ENCODE data around the gene GULP1.
"Not testable (repeated sequence)": the region's sequence is repeated elsewhere in the genome, so short reads cannot be mapped to it uniquely, and the experiment has no call there.

GULP1 gene

DNA sequence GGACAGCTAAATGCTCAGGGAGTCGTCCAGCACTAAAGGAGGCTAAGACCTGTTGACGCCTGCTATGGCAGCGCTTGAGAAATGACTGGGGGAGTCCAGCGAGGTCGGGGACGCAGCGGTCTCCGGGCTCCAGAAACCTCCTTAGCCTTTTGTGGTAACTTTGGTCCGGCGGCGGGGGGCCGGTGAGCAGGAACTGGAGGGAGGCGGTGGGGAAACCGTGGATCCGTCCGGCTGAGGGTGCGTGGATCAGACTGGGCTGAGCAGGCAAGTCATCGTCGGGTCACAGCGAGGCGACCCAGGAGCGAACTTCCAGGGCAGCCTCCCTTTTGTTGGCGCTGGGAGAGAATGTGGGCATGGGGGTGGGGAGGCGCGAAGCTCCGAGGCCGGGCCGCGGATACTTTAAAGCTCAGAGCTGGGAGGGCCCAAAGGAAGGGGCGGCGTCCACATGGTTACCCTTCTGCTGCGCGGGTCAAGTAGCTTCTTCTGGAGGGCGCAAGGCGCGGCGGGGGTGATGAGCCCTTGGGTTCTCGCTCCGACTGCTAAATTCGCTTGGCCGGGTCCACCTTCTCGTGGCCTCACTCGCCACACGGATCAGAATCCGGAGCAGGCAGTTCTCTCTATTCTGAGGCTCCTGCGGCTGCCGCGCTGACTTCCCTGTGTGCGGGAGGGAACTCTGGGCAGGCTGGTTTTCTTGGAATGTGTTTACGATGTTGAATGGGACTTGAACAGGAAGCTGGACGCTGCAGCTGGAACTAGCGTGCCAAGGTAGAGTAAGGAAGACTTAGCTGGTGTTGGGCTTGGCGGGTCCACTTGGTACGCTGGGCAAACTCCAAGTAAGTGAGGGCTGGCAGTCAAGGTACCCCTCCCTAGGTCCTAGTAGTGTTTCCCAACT lies 920 bp downstream of the GULP1 start:
- peak; percentile 78 for DNase-seq (ENCODE audit: low spot score)

DNA sequence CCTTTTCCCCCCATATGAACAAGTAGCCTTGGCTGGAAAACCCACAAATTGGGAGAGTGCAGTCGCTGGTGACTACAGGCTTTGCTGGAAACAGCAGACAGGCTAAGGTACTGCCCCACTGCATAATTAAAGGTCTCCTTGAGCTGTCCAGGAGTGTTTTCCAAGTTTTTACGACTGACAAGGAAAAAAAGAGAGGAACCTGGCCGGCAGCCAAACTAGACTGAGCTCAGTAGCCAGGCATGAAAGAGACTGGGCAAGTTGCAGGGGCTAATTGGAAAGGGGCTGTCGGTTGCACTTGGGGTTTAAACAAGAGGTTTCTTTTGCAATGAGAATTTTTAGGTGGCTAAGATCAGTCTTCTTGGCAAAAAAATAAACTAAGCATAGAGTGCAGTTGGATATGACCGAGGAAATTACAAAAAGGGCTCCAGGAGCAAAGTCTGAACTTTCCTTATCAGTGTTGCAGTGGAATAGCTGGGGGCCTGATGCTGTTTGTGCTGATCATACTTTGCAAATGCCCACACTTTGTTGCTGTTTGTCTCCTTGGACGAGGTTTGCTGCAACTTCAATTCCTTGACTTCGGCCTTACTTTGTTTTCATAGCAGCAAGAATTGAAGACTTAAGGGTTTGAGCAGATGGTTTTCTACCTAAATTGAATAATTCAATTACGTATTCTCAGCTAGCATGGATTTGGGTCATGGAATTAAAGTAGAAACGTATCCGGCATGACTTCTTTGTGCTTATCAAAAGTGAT lies 2.1 kb downstream of the GULP1 start:
- peak; percentile 30 for DNase-seq (ENCODE audit: low spot score)

DNA sequence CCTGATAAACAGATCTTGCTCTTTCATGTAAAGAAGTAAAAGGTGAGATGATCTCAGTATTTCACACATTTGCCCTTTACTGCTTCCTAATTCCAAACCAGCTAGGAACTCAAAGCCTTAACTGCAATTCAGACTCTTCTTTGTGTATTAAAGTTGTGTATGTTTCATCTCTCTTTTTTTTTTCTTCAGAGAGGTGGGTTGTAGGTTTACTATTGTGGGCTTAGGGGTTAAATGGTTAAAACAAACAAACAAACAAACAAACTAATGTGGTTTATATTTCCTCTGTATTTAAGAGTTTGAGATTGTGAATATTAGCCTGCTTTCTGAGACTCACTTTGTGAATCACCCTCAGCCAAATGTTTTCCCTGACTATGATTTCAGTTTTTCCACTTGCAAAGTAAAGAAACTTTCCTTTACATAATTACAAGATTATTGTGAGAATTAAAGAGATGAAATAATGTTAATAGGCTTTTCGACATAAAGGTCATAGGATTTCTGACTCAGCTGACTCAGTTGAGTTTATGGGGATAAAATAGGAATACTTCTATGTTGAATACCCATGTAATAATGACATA lies 2.8 kb downstream of the GULP1 start:
- DNase-seq (ENCODE audit: low spot score), result no peak

DNA sequence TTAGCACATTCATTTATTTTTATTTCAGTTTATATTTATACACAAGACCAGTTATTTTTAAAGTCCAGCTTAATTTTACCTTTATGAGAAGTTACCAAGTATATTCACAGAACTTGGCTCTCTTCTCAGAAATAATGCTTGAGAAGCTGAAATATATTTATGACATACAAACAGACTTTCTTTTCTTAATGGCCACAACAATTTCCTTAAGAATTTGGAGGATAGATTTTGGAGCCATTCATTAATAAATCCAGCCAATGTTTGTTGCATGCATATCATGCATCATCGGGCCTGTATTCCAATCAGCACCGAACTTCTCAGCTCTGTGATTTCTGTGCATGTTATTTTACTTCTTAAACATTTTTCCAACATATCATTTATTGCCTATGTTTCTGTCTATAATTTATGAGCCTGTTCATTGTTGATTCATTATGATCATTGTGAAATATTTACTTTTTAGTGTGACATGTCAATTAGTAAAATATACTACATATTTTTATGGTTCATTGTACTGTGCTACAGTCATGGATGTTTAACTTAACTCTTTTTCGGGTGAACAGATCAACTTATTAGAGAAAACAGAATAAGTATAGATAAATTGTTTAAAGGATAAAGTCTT lies 3.5 kb downstream of the GULP1 start:
- DNase-seq (ENCODE audit: low spot score), result no peak

DNA sequence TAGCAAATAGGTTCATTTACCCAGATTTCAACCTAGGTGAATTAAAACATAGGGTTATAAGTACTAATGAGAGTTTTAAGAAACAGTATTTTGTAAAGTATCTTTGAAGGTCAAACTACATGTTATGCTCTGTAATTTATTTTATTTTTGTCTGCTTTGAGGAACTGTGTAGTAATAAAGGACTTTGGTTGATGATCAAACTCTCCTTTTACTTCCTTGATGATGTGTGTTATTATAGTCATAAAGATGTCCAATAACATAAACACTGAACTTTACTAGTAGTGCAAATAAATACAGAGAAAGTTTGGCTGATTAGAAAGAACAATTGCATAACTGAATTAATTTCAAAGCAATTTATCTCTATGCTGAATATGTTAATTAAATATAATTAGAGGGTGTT lies 6.3 kb downstream of the GULP1 start:
- no peak for DNase-seq (ENCODE audit: low spot score)

DNA sequence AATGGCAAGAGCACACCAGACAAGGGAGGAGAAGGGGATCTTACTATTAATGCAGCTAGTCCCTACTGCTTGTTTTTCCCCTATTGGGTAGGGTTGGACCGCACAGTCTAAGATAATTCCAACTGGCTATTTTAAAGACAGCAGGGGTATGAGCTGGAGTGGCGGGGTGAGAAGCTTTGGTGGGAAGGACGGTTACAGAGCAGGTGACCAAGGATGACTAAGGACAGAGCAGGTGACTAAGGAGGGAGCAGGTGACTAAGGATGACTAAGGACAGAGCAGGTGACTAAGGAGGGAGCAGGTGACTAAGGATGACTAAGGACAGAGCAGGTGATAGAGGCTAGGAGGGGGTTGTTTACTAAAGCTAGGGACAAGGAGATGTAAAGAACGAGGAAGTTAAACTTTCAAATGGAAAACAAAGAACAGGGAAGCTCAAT lies 7.3 kb downstream of the GULP1 start:
- DNase-seq (ENCODE audit: low spot score), result not testable (repeated sequence)

DNA sequence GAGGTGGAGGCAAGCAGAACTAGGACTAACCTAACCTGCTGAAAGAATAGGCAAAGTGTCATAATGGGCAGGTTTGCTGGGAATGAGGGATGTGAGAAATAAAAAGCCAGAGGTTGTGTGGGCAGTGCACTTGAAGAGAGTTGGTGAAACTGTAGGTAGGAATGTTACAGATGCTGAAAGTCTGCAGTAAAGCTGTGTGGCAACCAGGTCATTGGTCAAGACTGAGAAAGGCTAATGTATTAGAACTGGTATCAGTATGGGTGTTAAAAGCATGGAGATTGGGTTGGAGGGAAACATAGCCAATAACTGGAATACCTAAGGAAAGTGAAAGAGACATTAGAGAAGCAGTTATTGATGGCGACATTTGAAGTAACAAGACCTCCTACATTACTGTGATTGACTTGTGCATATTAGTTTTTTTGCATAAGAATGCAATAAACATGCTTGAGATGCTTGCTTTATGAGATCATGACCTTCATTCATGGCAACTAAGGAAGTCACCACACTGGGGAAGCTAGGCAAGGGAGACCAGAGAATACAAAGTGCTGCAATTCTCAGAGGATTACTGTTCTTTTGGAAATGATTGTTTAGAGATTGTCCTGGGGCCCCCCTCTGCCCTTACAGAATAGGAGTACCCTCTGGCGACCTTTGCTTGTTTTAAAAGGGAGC lies 11.8 kb downstream of the GULP1 start:
- peak; percentile 62 for DNase-seq (ENCODE audit: low spot score)

DNA sequence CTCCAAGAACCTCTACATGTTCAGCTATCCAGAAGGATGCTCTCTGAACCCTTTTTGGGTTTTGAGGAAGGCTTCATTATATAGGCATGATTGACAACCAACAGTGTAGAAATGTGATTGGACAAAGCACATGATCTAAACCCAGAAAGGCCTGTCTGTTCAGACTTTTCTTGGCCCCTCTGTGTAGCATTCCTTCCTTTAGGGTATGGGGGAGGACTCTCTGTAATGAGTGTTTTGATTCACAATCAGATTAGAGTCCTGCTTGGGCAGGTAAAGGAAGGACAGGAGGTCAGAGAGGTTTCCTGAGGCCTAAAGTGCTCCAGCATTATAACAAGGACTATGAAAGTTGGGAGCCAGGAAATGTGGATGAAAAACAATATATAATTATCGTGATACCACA lies 13.6 kb downstream of the GULP1 start:
- DNase-seq (ENCODE audit: low spot score), result no peak

DNA sequence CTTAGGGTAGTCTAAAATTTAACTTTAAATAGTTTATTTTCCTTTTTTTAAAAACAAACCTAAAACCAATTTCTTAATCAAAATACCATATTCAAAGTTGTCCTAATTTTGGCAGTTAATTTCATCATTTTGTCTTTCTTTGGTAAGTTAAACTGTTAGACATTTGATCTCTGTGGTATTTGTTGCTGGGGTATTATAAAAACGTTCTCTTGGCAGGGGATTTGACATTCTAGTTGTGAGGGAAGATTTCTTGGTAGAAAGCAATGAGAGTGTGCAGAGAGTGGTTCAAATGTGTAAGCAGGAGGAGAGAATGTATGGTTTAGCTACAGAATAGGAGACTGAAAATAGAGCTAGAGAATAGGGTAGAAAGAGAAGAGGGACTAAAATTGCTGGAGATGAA lies 14.6 kb downstream of the GULP1 start:
- no peak for DNase-seq (ENCODE audit: low spot score)

DNA sequence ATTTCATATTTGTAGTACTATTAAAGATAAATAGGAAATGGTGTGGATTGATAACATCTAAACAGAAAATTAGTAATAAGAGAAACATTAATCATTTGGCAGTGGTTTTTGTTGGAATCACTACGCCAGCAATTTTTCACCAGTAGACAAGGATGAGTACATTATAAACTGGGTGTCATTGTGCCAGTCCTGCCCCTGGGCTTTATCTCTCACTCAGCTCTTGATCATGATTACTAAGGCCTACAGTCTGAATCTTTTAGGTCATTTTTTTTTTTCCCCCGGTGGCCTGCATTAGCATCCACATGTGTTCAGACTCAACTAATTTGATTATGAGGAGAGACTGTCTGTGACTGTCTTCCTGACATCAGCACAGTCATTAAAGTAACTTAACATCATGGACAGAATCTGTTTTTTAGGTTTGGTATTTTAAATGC lies 16.2 kb downstream of the GULP1 start:
- DNase-seq (ENCODE audit: low spot score), result no peak

DNA sequence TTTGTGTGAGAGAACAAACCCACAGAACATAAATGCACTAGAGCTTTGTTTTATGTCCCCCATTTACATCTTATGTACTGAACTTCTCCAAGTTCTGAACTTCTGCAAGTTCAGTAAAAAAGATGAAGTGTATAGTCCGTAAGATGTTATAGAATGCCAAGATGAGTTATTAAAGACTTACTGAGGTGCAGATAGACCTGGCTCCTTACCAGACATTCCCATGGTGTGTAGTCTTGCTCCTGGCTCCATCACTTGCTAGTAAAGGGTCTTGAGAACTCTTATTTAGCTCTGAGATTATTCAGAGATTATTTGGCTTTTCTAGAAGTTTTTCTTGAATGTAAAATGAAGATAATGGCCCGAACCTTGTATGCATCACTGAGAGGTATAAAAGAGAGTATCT lies 16.8 kb downstream of the GULP1 start:
- DNase-seq (ENCODE audit: low spot score), result no peak

DNA sequence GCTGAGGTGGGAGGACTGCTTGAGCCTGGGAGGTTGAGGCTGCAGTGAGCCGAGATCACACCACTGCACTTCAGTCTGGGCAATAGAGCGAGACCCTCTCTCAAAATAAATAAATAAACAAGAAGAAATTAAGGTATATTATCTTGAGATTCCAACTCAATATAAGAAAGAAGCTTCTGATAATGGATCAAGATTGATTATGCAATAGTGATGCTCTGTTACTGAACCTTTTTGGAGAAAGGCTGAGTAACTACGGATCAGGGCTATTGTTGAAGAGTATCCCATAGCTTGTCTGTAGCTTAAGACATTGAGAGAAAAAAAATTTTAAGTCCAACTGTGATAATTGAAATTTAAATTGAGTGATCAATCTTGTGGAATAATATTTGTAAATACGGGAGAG lies 17.7 kb downstream of the GULP1 start:
- no peak for DNase-seq (ENCODE audit: low spot score)

DNA sequence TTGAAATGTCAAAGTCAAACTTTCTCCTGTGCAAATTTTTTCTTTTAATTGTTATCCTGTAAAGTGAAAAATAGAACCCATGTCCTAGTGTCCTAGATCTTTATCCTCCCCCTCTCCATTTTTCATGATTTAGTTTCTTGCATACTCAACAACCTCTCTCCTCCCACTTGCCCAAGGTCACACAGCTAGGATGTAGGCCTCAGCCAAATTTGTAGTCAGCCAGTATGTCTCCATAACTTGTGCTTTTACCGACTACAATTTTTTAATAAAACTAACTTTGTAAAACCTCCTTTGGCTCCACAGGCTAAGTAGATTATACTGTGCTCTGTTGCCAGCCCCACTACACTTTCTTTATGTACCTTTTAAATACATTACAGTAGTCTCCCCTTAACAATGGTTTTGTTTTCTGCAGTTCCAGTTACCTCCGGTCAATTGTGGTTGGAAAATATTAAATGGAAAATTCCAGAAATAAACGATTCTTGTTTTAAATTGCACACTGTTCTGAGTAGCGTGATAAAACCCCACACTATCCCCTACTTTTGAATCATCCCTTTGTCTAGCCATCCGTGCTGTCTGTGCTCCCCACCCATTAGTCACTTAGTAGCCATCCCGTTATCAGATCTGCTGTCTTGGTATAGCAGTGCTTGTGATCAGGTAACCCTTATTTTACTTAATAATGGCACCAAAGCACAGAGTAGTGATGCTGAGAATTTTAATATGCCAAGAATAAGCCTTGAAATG lies 22.8 kb downstream of the GULP1 start:
- DNase-seq (ENCODE audit: low spot score), result no peak

DNA sequence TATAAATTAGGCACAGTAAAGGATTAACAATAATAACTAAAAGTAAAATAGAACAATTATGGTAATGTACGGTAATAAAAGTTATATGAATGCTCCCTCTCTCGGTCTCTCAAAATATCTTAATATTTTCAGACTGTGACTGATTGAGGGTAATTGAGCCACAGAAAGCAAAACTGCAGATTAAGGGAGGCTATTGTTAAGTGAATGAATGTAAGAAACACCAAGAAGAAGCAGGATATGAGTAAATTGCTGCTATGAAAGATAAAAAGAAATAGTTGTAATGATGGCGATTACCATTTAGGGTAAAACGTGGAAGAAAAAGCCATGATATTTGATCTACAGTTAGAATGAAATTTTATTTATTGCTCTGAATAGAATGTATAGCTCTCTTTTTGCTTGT lies 24.1 kb downstream of the GULP1 start:
- no peak for DNase-seq (ENCODE audit: low spot score)

DNA sequence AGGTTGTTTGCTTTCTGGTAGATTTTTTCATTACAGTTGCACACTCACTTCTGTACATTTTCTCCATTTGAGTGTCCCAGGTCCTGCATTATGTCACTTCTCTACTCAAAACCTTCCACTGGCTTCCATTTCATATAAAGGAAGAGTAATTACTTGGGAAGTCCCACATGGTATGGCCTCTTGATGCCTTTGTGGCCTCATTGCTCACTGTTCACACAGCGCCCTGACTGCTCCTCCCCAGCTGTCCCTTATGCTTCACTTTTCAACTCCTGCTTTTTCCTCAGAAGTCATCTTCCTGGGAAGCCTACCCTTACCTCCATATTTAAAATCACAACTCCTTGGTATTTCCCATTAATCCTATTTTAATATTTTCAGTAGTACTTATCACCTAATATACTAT lies 24.7 kb downstream of the GULP1 start:
- DNase-seq (ENCODE audit: low spot score), result no peak

DNA sequence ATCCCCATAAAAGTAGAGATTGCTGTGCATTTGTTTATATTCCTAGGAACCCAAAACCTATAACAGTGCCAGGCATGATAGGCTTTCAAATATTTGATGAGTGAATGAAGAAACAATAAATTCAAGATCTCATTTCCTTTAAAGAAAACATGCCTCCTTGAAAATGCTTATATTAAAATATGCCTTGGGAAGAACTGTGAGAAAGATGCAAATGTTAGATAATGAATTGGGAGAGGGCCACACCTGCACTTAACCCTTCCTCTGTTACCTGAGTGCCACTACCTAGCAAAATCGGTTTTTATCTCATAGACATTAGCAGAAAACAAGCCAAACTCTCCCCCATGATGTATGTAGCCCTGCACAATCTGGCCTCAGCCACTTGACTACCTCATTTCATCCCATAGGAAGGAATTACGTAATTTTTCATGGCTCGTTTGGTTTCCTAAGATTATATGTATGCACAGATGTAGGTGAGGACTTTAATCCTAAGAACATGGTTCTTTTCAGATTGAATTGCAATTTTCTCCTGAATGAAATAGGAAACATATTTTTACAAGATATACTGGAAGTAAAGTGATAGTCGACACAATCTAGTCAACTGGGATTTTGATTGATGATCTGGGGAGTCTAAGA lies 25.2 kb downstream of the GULP1 start:
- DNase-seq (ENCODE audit: low spot score), result no peak

DNA sequence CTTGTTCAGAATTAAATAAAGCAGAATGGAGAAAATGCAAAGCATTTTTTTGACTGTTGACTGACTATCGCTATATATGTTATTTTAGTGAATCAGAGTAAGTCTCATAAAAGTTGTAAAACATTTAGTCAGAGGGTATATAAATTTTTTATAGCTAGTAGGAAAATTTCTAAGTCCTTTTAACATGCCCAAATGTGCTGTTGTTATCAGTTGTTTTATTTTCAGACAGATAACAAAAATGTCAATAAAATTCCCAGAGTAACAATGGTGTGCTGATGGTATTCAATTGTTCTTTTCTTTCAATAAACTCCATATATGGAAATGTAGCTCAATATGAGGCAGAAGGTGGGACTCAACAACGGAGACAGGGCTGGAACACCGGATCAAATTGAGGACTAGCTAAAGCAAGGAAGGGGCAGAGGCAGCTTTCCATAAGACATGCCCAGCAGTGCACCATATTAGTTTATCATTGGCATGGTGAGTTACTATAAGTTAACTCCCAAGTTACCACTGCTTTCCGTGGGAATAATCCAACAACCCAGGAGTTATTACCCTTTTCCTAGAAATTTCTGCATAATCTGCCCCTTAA lies 26.6 kb downstream of the GULP1 start:
- DNase-seq (ENCODE audit: low spot score), result no peak

DNA sequence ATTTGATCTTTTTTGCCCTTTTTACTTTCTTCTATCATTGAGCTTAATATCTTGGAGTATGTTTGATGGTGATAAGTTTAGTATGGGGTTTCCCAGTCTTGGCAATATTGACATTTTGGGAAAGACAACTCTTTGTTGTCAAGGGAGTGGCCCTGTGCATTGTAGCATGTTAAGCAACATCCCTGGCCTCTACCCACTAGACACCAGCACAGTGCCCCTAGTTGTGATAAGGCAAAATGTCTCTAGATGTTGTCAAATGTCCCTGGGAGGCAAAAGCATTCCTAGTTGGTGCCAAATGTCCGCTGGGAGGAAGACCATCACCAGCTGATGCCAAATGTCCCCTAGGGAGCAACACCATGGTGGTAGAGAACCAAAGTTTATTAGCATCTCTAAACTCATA lies 28.2 kb downstream of the GULP1 start:
- DNase-seq (ENCODE audit: low spot score), result no peak

DNA sequence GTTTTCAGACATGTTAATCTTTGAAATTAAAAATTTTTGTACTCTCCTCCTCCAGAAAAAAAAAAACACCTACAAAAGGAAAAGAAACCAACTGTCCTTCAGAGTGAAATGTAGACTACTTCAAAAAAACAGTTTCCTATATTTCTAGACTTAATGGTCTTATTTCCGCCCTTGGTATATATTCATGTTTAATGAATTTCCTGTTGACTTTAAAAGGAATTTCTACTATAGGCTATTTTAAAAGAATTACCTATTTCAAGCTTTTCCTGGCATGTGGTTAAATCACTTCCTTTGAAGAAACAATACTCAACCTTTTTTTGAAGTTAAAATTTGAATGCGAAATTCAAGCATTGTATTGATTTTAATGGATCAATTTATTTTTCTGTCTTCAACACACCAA lies 29.2 kb downstream of the GULP1 start:
- no peak for DNase-seq (ENCODE audit: low spot score)

Data from AG20443 (cell line).